ENCODE measurements around the gene DCC.

The DCC gene

GRCh38 chr18:52933356-52933755 is 593.4 kb downstream of the DCC start:
- no peak for DNase-seq (ENCODE audit: low spot score)

- DNase-seq (ENCODE audit: low spot score), result no peak
Measured at GRCh38 chr18:52936931-52937330, 596.9 kb downstream of the DCC start.

- no peak for DNase-seq (ENCODE audit: low spot score)
Measured at GRCh38 chr18:52937840-52938239, 597.8 kb downstream of the DCC start.

GRCh38 chr18:52945552-52945951 is 605.6 kb downstream of the DCC start:
- no peak for DNase-seq (ENCODE audit: low spot score)

GRCh38 chr18:52948868-52949444 is 609.0 kb downstream of the DCC start:
- no peak for DNase-seq (ENCODE audit: low spot score)

GRCh38 chr18:52950155-52950554 is 610.2 kb downstream of the DCC start:
- no peak for DNase-seq (ENCODE audit: low spot score)

- DNase-seq (ENCODE audit: low spot score), result no peak
Measured at GRCh38 chr18:52953387-52953786, 613.4 kb downstream of the DCC start.

- DNase-seq (ENCODE audit: low spot score), result no peak
Measured at GRCh38 chr18:52963481-52963880, 623.5 kb downstream of the DCC start.

GRCh38 chr18:52970686-52971085 is 630.7 kb downstream of the DCC start:
- DNase-seq (ENCODE audit: low spot score), result no peak

- no peak for DNase-seq (ENCODE audit: low spot score)
Measured at GRCh38 chr18:52971097-52971496, 631.1 kb downstream of the DCC start.

GRCh38 chr18:52979892-52980291 is 639.9 kb downstream of the DCC start:
- DNase-seq (ENCODE audit: low spot score), result peak; percentile 46

GRCh38 chr18:52991246-52991645 is 651.2 kb downstream of the DCC start:
- DNase-seq (ENCODE audit: low spot score), result no peak

- peak; percentile 44 for DNase-seq (ENCODE audit: low spot score)
Measured at GRCh38 chr18:52992041-52992440, 652.0 kb downstream of the DCC start.

- no peak for DNase-seq (ENCODE audit: low spot score)
Measured at GRCh38 chr18:52995875-52996274, 655.9 kb downstream of the DCC start.

GRCh38 chr18:52999633-53000032 is 659.6 kb downstream of the DCC start:
- no peak for DNase-seq (ENCODE audit: low spot score)

GRCh38 chr18:53004798-53005197 is 664.8 kb downstream of the DCC start:
- DNase-seq (ENCODE audit: low spot score), result no peak

- DNase-seq (ENCODE audit: low spot score), result no peak
Measured at GRCh38 chr18:53018791-53019190, 678.8 kb downstream of the DCC start.

GRCh38 chr18:53025247-53025646 is 685.2 kb downstream of the DCC start:
- DNase-seq (ENCODE audit: low spot score), result no peak

- DNase-seq (ENCODE audit: low spot score), result no peak
Measured at GRCh38 chr18:53028565-53028964, 688.6 kb downstream of the DCC start.

GRCh38 chr18:53033128-53033527 is 693.1 kb downstream of the DCC start:
- no peak for DNase-seq (ENCODE audit: low spot score)

GRCh38 chr18:53038608-53039007 is 698.6 kb downstream of the DCC start:
- no peak for DNase-seq (ENCODE audit: low spot score)

GRCh38 chr18:53040286-53040685 is 700.3 kb downstream of the DCC start:
- no peak for DNase-seq (ENCODE audit: low spot score)

- DNase-seq (ENCODE audit: low spot score), result no peak
Measured at GRCh38 chr18:53056064-53056463, 716.1 kb downstream of the DCC start.

GRCh38 chr18:53070788-53071187 is 730.8 kb downstream of the DCC start:
- no peak for DNase-seq (ENCODE audit: low spot score)

GRCh38 chr18:53080687-53081086 is 740.7 kb downstream of the DCC start:
- DNase-seq (ENCODE audit: low spot score), result no peak

Measured in ecto neural progenitor cell (in vitro differentiated cells).